COLO668 (cell line): Measurements from ENCODE around the gene PRPF6.

Experiments
- DNase-seq: peaks from one replicate; lab custom pipeline; 2025; ENCODE audit not compliant: unreplicated experiment; lab: John Stamatoyannopoulos, UW

Gene PRPF6

DNA sequence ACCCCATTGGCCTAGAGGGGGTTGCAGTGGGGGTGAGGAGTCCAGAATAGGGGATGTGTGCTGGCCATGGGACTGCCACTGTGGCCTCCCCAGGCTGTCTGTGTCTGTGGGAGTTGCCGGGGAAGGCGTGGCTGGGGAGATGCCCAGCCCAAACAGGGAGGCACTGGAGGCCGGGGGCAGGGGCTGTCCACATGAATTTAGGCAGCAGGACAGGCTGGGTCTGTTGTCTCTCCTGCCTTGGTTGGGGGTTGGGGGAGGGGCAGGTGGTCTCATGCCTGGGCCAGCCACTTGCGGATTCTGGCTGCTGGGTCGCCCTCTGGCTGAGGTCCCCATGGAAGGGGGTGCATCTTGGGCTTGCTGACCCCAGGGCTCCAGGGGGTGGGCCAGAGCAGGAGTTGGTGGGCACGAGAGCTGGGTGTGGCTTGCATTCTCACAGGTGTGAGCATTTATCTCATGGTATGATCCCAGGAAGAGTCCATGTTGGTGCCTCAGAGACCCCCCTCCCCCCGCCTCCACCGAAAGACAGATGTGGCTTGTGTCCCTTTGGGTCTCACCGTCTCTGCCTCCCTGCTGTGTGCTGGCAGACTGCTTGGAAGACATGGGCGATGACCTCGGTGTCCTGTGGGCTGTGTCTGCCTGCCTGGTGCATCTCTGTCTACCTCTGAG lies 64.5 kb downstream of the PRPF6 start:
- no peak for DNase-seq

DNA sequence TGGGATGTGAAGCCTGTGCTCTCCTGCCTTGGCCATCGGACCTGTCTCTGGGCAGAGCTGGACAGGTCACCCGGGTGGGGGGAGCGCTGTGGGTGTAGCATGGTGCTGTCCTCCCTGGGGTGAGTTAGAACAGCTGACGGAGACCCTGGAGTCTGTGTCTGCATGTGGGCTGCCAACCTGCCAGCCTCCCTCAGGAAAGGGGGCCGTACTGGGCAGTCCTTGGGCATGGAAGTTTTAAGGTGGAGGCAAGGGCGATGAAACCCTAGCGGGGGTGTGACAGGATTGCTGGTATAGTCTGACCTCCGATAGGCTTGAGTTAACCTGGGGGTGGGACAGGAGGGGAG lies 66.1 kb downstream of the PRPF6 start:
- no peak for DNase-seq

DNA sequence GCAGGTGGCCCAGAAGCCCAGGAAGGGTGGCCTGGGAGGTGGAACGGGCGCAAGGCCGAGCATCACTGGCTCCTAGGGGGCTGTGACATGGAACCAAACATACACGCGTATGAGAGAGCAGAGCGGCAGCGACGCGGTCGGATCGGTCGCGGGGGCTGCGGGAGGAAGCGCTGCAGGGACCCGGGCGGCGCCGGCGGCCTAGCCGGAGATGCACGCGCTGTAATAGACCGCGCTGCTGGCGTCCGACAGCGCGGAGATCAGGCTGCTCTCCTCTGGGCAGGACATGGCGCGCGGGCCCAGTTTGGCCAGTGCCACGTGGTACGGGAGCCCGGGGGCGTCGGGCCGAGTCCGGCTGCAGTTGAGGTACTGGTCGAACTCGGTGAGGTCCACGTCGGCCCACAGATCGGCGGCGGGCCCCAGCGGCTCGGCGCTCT lies 67.1 kb downstream of the PRPF6 start:
- DNase-seq, result peak; percentile 43

DNA sequence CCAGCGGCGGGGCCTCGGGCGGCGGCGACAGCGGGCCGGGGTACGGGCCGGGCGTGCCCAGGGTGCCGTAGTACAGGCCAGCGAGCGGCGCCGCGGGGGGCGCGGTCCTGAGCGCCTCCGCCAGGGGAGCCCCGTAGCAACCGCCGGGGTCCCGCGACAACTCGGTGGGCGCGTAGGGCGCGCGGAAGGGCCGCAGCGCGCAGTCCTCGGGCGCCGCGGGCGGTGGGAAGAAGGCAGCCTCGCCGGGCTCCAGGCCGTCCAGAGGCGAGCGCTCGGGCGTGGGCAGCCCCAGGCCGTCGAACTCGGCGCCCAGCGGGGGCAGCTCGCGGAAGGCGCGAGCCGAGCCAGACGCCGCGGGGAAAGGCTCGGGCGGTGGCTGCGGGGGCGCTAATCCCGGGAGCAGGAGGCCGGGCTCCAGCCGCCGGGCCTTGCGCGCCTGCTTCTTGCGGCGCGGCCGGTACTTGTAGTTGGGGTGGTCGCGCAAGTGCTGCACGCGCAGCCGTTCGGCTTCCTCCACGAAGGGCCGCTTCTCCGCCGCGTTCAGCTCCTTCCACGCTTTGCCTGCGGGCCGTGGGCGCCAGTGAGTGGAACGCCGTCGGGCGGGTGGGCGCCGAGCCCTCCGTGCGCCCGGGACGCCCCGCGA lies 67.6 kb downstream of the PRPF6 start:
- peak; percentile 14 for DNase-seq

DNA sequence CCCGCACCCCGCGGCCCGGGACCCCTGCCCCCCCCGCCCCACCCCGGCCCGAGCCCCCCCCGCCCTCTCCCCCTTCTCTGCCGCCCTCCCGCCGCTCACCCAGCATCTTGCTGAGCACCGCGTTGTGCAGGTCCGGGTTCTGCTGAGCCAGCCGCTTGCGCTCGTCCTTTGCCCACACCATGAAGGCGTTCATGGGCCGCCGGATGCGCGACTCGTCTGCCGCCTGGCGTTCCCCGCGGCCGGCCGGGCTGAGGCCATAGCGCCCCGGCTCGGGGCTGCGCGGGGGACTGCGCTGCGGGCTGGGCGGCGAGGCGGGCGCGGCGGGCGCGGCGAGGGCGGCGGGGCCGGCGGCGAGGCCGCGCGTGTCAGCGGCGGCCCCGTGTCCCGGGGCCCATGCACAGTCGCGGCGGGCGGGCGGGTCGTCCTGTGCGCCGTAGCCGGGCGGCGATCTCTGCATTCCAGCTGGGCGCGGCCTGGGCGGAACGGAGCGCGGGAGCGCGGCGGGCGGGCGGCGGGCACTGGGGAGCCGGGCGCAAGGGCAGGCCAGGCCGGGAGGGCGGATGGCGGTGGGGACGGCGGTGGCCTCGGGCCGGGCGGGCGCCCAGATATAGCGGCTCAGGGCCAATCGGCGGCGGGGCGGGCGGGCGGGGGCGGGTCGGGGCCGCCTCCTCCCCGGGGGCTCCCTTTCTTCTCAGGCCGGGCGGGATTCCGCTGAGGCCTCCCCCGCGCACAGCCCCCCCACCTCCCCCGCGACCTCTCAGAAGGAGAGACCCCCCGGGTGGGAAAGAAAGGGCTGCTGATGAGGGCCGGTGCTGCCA lies 68.3 kb downstream of the PRPF6 start, which contains the start of gene SOX18:
TSS of gene SOX18 (minus strand) at position 580 of the 818 bp plus-strand sequence. CDS start at position 457, 123 bp downstream.
- peak; percentile 53 for DNase-seq

DNA sequence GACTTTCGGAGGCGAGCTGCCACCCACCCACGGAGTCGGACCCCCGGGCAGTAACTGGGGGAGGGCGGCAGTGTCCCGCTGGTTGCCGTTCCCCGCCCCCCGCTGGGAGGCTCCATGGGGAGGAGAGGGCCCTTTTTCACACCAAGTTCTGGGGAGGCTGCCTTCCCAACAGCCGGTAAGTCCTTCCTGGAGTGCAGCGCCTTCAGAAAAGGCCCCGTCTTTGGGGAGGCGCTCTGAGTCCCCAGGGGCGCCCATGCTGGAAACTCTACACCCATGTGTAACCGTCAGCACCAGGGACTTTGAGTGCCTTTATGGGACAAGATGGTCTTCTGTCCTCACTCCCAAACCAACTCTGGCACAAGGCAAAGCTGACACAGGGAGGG lies 68.9 kb downstream of the PRPF6 start:
- DNase-seq, result no peak

DNA sequence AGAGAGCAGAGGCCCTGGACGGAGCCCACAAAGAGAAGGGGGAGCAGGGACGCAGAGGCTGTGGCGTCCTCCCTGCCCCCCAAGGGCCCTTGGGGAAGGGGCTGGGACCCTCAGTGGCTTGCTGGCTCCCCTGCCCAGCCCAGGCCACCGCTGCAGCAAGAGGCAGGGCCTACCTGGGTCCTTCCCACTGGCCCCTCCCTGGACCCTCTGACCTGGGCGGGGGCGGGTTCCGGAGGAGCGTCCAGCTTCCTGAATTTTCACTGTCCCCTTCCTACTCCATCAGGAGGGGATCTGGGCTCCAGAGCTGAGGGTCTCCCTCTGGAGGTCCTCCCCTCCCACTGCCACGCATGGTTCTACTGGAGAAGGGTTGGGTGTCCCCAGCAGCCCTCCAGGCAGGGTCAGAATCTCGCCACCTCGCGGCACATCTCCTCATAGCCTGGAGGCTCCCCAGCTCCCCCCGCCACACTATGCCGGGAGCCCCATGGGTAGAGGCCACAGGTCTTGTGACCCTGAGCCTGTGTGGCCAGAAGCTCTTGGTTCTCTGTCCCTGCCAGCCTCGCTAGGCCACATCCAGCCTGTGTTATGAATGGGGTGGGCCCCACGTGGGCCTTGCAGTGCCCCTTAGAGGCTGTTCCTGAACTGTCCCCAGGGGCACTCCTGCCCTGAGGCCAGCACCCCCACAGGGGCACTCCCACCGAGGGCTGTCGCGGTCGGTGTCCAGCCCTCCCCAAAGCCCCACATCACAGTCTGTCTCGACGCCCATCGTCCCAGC lies 69.5 kb downstream of the PRPF6 start:
- no peak for DNase-seq

DNA sequence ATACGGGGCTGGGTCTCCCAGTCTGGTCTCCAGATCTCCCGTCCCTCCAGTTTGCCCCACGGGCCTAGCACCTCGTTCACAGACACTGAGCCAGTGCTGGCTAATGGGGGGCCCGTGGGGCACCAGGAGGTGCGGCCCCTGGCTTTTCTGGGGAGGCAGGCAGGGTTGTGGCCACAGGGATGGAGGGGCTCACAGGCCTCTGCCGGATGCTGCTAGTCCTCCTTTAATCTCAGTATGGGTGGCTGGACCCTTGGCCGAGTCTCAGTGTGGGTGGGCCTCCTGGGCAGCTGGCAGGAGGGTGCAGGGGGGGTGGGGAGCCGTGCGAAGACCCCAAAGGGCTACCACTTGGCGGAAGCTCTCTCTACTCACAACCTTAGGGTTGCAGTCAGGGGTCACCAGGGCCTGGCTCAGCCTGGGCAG lies 70.1 kb downstream of the PRPF6 start:
- DNase-seq, result no peak

DNA sequence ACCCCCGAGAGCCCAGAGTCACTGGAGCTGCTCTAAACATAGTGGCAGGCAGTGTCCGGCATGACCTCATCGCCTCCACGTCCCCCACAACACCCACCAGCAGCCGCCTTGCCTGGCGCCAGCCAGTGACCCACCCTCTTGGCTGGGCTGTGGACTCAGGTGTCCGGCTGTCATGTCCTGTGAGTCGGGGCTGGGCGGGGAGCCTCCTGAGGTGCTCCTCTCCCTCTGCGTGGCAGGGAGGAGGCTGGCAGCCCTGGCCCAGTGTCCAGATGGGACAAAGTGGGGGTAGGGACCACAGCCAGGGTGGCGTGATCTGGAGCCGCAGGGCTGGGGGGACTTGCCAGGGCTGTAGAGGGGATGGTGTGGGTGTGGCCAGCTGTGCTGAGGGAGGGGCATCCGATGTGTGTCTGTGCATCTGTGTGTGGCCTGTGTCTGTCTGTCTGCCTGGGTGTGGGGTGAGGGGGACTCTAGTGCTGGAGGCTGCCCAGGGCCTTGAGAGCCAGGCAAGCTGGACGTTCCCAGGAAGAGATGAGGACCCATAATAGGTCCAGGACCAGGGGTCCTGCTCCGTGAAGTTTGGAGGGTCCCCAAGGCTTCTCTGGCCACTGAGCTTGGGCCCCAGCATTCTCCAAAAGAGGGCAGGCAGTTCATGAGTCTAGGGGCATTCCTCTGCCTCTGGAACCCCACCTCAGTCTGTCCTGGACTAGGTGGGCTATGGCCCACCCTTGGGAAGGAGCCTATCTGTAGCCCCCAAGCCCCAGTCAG lies 70.8 kb downstream of the PRPF6 start:
- DNase-seq, result no peak

DNA sequence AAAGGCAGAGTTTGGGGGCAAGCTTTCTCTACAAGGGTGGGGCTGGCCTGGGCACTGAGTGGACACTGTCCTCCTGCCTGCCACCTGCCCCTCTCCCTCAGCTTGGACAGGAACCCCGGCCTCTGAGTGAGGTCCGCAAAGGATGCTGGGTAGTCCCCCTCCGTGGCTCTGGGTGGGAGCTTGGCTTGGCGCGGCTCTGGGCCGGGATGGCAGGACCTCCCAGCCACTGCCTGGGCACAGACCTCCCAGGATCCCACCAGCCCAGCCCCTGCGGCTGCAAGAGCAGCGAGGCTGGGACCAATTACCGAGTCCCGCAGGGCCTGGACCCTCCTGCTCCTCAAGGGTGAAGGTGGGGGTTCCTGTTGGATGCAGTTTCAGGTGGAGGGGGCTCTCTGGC lies 71.4 kb downstream of the PRPF6 start:
- DNase-seq, result no peak

DNA sequence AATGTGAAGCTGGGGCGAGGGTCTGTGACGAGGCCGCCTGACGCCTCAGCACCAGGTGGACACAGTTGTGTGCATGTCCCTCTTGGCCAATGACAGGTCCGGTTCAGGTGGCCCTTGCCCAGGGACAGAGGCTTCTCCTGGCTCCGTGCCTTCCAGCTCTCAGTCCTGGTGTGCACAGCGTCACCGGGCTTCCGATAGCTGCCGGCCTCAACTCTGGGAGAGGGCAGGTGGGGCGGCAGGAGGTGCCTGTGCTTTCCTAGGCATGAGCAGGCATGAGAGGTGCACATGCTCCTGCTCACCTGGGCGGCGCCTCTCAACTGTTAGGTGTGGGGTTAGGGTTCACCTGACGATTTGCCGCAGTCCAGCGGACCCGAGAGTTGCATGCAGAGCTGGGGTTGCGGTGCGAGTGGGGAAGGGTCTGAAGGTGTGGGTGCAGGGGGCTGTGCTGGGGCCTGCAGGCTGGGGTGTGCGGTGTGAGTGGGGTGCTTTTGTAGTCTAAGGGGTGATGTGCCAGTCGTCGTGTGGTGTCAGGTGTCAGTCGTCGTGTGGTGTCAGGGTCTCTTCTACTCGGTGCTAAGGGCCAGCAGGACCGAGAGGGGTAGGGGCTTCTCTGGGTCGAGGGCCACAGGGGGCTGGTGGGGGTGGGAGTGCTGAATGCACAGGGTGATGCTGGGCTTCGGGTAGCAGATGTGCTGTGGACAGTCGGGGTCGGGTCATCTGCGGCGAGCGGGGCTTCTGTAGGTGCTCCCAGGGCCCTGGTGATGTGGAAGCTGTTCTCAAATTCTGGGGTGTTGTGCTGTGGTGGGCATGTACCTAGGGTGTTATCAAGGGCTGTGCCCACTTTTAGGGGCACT lies 72.3 kb downstream of the PRPF6 start:
- peak; percentile 33 for DNase-seq

DNA sequence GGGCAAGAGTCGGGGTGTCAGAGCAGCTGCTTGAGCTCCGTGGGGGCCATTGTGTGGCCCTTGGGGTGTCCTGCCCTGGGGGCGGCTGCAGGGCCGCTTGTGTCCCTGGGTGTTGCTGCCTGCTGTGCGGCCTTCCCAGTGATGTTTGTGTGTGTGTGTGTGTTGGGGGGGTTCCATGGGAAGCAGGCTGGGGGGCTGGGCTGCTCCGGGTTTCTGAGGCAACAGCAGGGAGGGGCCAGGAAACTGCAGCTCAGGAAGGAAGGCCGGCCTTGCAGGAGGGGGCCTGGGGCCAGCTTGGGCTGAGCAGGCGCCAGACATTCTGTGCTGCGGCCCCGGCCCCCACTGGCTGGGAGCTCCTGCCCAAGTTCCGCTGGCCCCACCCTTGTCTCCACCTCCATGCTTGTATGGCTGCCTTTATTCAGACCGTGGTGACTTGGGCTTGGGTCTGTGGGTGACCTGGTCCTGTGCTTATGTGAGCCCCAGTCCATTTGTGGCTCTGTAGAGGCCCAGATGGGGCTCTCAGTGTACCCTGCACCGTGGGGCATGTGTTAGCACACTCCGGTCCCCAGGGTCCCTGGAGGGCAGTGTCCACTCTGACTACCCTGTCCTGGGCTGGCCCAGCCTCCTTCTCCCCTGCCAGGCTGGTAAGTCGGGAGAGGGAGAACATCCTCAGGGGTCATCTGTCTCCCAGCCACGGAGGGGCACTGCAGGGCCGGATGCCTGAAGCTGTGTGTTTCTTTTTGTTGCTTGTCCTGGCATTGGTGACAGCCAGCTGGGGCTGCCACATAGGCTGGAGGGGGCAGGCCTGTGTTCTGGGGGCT lies 73.1 kb downstream of the PRPF6 start:
- peak; percentile 20 for DNase-seq

DNA sequence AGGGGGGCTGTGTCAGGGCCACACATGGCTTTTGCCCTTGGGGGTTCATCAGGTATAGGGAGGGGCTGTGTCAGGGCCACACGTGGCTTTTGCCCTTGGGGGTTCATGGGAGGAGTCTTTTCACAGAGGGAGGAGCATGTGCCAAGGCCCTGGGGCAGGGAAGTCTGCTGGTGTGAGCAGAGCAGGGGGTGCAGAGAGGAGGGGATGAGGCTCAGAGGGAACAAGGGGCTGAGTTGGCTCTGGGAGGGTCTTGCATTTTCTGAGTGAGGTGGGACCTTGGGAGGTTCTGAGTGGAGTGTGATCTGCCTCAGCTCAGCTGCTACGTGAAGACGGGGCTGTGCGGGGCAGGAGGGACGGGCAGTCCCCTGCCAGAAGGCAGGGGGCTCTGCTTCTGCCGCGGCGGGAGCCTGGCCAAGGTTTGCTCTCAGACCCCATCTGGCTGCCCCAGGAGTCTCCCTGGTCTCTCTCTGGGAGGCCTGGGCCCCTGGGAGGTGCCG lies 74.5 kb downstream of the PRPF6 start:
- DNase-seq, result no peak

DNA sequence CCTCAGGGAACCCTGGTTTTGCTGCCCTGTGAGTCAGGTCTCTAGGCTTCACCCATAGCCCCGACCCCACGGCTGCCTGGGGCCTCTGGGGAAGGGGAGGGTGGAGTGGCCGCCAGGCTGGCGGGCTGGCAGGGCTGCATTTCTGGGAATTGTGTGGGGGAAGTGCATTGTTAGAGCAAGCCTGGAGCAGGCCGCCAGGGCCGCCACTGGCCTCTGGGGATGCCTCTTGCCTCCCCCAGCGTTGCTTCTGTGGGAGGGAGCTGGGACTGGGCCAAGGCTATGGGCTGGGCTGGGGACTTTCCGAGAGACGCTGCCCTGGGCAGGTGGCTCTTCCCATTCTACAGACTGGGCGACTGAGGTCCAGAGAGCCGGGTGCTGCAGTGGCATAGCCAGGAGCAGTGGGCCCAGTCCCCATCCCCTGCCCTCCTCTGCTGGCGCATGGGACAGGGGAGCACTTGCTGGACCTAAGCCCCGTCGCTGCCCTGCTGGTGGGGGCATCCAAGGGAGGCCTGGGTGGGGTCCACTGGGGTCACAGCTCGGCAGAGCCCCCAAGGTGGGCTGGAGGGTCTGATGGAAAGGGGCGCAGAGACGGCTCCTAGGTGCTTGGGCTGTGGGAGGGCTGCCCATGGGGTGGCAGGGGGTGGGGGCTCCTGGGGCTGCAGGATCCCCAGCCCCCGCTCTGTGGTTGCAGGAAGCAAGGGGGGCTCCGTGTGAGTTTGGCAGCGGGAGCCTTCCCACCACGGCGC lies 75.1 kb downstream of the PRPF6 start:
- DNase-seq, result no peak

DNA sequence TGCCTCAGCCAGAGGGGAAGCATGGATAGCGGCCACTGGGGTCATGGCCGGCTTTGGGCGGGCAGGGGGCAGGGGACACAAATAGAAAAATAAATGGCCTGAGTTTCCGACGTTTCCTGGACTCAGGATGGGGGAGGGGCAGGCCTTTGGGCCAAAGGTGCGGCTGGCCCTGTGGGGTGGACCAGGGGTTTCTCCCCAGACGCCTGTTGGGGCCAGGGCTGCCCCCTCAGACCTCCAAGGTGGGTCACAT lies 75.6 kb downstream of the PRPF6 start:
- no peak for DNase-seq

DNA sequence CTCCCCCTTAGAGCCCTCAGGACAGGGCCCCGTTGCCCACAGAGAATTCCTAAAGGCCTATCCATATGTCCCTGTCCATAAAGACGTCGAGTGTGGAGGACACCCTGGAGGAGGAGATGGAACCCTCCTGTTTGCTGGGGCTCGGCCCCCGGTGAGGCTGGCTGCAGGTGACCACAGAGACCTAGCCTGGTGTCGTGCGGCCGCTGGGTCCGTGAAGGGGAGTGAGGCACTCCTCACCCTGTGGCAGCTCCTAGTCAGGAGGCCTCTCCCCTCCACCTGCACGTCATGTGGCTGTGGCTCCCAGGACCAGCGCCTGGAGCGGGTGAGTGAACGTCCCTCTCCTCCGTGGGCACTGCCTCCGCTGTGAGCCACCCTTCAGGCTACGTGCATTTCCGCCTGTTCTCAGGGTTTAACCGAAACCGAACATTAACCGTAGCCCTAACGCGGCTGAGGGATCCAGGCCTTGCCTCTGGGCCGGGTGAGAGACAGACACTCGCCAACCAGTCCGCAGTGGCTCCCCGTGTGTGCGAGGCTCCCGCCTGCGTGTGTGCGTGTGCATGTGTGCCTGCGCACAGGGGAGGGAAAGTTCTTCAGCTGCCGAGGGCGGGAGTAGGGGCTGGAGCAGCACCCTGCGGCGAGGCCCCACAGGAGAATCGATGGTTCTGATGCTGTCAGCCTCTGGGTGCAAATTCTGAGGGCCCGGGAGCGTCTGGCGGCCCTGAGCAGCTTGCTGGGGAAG lies 76.1 kb downstream of the PRPF6 start:
- DNase-seq, result peak; percentile 43
